ENCODE results near the gene EPYC. TPM values are rescaled to one million over a fixed set of nuclear protein-coding genes. Genes with fewer than 3 reads are reported as not detected.

EPYC gene
- total RNA-seq, 1 experiment from 2014 or later: not detected

GRCh38 chr12:91009319-91009950, 4.7 kb upstream of the EPYC start:
- H3K4me1 ChIP-seq (replicated peaks; ENCODE audit: insufficient read depth): peaks cover 14% of the 10 kb centered on the region; the same call in 1 of the 2 replicates
- no peak for TF ChIP-seq EZH2 (IDR thresholded peaks at IDR 0.05; ENCODE audit: low read depth)
- TF ChIP-seq CTCF (conservative IDR thresholded peaks at IDR 0.05): no peak
- DNase-seq: no peak
- H3K9me2 ChIP-seq (ENCODE audit: insufficient read depth): no peaks in the 10 kb centered on the region; the same call in 1 of the 2 replicates
- no peaks in the 10 kb centered on the region for H3K9me3 ChIP-seq (ENCODE audit: insufficient read depth, low read depth)
- no peak overlapping the region for H3K4me3 ChIP-seq
- no peaks in the 10 kb centered on the region for H3K36me3 ChIP-seq (ENCODE audit: low read depth)
- no peak overlapping the region for H3K27ac ChIP-seq
- no TSS peak for BruUV-seq (replicated peaks)
- no peaks in the 10 kb centered on the region for H4K20me1 ChIP-seq (ENCODE audit: insufficient read depth)
- no peaks in the 10 kb centered on the region for H3K79me2 ChIP-seq (ENCODE audit: low read depth)
- no peaks in the 10 kb centered on the region for H3K27me3 ChIP-seq (ENCODE audit: insufficient read depth, low read depth)
- no peak overlapping the region for H3K4me2 ChIP-seq
- intact Hi-C loops (cut with micrococcal nuclease; ENCODE audit: unreplicated experiment): no loop called here
- ChIA-PET POLR2A (ENCODE audit: unreplicated experiment) (interaction anchor here (0.6 kb wide), 1 partner anchor 1136 kb away, joined by 4 read pairs; the partner anchor contains the start of gene BTG1), CTCF (no interaction called here)
- no peaks in the 10 kb centered on the region for H3F3A ChIP-seq (ENCODE audit: insufficient read depth, low read depth)
- H2AFZ ChIP-seq: no peak overlapping the region

- no peaks in the 10 kb centered on the region for H3K9me3 ChIP-seq (ENCODE audit: insufficient read depth, low read depth)
- ChIA-PET CTCF (no interaction called here), POLR2A (ENCODE audit: unreplicated experiment) (no interaction called here)
- no peaks in the 10 kb centered on the region for H3F3A ChIP-seq (ENCODE audit: insufficient read depth, low read depth)
- H3K27me3 ChIP-seq (ENCODE audit: insufficient read depth, low read depth): no peaks in the 10 kb centered on the region
- H3K9me2 ChIP-seq (ENCODE audit: insufficient read depth): no peaks in the 10 kb centered on the region; the same call in 1 of the 2 replicates
- H3K4me1 ChIP-seq (replicated peaks; ENCODE audit: insufficient read depth): peaks cover 14% of the 10 kb centered on the region; the same call in 1 of the 2 replicates
- H3K4me3 ChIP-seq: no peak overlapping the region
- H3K79me2 ChIP-seq (ENCODE audit: low read depth): no peaks in the 10 kb centered on the region
- no peaks in the 10 kb centered on the region for H3K36me3 ChIP-seq (ENCODE audit: low read depth)
- no peak overlapping the region for H3K4me2 ChIP-seq
- TF ChIP-seq EZH2 (IDR thresholded peaks at IDR 0.05; ENCODE audit: low read depth): no peak
- no peak for TF ChIP-seq CTCF (conservative IDR thresholded peaks at IDR 0.05)
- DNase-seq: no peak
- intact Hi-C loops (cut with micrococcal nuclease; ENCODE audit: unreplicated experiment): no loop called here
- no TSS peak for BruUV-seq (replicated peaks)
- no peak overlapping the region for H3K27ac ChIP-seq
- no peaks in the 10 kb centered on the region for H4K20me1 ChIP-seq (ENCODE audit: insufficient read depth)
- H2AFZ ChIP-seq: no peak overlapping the region
These were observed 2.9 kb upstream of the EPYC start for GRCh38 chr12:91007531-91008290.

- intact Hi-C loops (cut with micrococcal nuclease; ENCODE audit: unreplicated experiment): no loop called here
- peaks cover 32% of the 10 kb centered on the region for H3K4me1 ChIP-seq (replicated peaks; ENCODE audit: insufficient read depth)
- no peak for DNase-seq
- H3K9me3 ChIP-seq (ENCODE audit: insufficient read depth, low read depth): no peaks in the 10 kb centered on the region
- no peaks in the 10 kb centered on the region for H4K20me1 ChIP-seq (ENCODE audit: insufficient read depth)
- no peak overlapping the region for H3K27ac ChIP-seq
- no peak overlapping the region for H3K4me2 ChIP-seq
- no TSS peak for BruUV-seq (replicated peaks)
- no peak for TF ChIP-seq EZH2 (IDR thresholded peaks at IDR 0.05; ENCODE audit: low read depth)
- CTCF ChIA-PET: no interaction called here
- POLR2A ChIA-PET (ENCODE audit: unreplicated experiment): no interaction called here
- no peaks in the 10 kb centered on the region for H3K9me2 ChIP-seq (ENCODE audit: insufficient read depth)
- H3K36me3 ChIP-seq (ENCODE audit: low read depth): no peaks in the 10 kb centered on the region
- no peak overlapping the region for H3K4me3 ChIP-seq
- no peak overlapping the region for H2AFZ ChIP-seq
- H3K79me2 ChIP-seq (ENCODE audit: low read depth): no peaks in the 10 kb centered on the region
- no peaks in the 10 kb centered on the region for H3F3A ChIP-seq (ENCODE audit: insufficient read depth, low read depth)
- no peaks in the 10 kb centered on the region for H3K27me3 ChIP-seq (ENCODE audit: insufficient read depth, low read depth)
These were observed 1.0 kb downstream of the EPYC start for GRCh38 chr12:91003737-91004136.
